Activated CD8-positive, alpha-beta T cell treated with anti-CD3 and anti-CD28 coated beads for 36 hours (primary cell): ENCODE results near the gene LRRC2. TPM values are rescaled to one million over a fixed set of nuclear protein-coding genes. Genes with fewer than 3 reads are reported as not detected.

Experiments
- ATAC-seq: fragments of 200-7000 bp; cut with Tn5 transposase; one replicate; pipeline ENCODE4 v1.10.0; 2021; ENCODE audit warnings: mild to moderate bottlenecking, moderate library complexity
- CTCF ChIA-PET: fragments of 350-600 bp; sonication (Branson Sonifier 250); formaldehyde crosslinking; loops from one replicate; lab custom pipeline; 2021; ENCODE audit warnings: antibody characterized with exemption; lab: Charles Lee
- POLR2A ChIA-PET: fragments of 350-600 bp; sonication (Branson Sonifier 250); formaldehyde crosslinking; loops from one replicate; lab custom pipeline; 2021; ENCODE audit warnings: antibody characterized with exemption; lab: Charles Lee
- DNase-seq: peaks from one replicate; pipeline ENCODE4 v3.0.0-alpha.2; 2020
- H3K27ac Mint-ChIP-seq: one replicate; pipeline ENCODE4 v1.8.0; 2021; ENCODE audit warnings: mild to moderate bottlenecking, mixed read lengths
- H3K27me3 Mint-ChIP-seq: one replicate; pipeline ENCODE4 v1.8.0; 2021; ENCODE audit warnings: mixed read lengths
- H3K36me3 Mint-ChIP-seq: one replicate; pipeline ENCODE4 v1.8.0; 2021; ENCODE audit warnings: low read depth, mixed read lengths
- H3K4me1 Mint-ChIP-seq: one replicate; pipeline ENCODE4 v1.8.0; 2021; ENCODE audit warnings: low read depth, mixed read lengths
- H3K4me3 Mint-ChIP-seq: one replicate; pipeline ENCODE4 v1.8.0; 2021; ENCODE audit warnings: mild to moderate bottlenecking, moderate library complexity, mixed read lengths
- H3K9me3 Mint-ChIP-seq: one replicate; pipeline ENCODE4 v1.8.0; 2021; ENCODE audit warnings: mixed read lengths
- intact Hi-C: fragments of 100-400 bp; cut with micrococcal nuclease; formaldehyde crosslinking; loops from one replicate; pipeline ENCODE4 v1.10.0; 2022
- total RNA-seq, 2 experiments: library from RNA; stranded (reverse); gene quantifications; one replicate each; pipeline ENCODE4 v1.2.3, GENCODE V29; 2021
- TF ChIP-seq, protein P1 (sequence below): fragments of 200-600 bp; IDR thresholded peaks from one replicate; pipeline ENCODE4 v1.8.0; 2022; ENCODE audit warnings: antibody characterized with exemption, mild to moderate bottlenecking

The LRRC2 gene
- total RNA-seq, 2 experiments from 2014 or later = not detected

DNA sequence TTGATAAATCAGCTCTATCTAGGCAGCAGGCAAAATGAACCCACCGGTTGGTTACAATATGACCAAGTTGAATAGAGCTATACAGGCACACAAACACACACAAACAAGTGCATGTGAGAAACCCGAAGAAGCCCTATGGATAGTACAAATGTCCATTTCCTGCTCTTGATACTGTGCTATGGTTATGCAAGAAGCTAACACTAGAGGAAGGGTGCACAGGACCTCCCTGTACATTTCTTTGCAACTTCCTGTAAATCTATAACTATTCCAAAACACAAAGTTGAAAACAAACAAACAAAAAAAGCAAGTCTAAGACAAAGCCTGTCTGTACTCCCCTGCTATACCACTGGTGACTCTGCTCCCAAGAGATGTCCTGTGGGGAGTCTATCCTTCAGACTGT, 38.0 kb upstream of the LRRC2 start:
- Mint-ChIP-seq H3K4me1 (no peaks in the 10 kb centered on the region), H3K36me3 (no peaks in the 10 kb centered on the region)

DNA sequence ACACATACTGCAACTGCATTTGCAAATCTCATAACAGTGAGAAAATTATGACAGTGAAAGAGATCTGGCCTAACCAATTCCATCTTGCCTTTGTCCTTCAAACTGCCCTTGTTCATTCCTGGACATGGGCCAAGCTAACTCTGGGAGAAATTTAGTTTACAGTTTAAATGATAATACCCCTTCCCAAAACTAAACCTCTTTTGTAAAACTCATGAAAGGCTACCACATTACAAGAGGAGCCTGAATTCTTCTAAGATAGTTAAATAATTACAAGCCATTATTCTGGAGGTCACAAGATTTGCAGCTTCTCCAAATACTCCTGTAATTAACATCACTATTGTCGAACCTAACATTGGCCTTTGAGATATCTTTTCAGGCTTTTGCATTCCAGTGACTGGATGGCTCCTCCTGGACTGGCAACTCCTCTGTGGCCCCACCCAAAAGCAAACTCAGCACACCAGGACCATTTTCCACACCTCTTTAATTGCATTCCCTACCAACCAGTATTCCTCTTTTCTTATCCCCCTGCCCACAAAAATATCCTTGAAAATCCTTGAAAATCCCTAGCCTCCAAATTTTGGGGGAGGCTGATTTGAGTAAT, 37.4 kb upstream of the LRRC2 start:
- no peak for DNase-seq
- no peak for ATAC-seq
- Mint-ChIP-seq H3K27me3 (no peaks in the 10 kb centered on the region), H3K4me3 (no peak overlapping the region), H3K36me3 (no peaks in the 10 kb centered on the region), H3K9me3 (no peaks in the 10 kb centered on the region), H3K27ac (no peak overlapping the region), H3K4me1 (no peaks in the 10 kb centered on the region)
- intact Hi-C loops = no loop called here
- ChIA-PET POLR2A (interaction anchor here (1.1 to 1.2 kb wide), 2 partner anchors 18 to 115 kb away, joined by 3 to 4 read pairs; no protein-coding TSS in a partner anchor), CTCF (interaction anchor here (3.4 kb wide), 1 partner anchor 115 kb away, joined by 13 read pairs; no protein-coding TSS in a partner anchor)
- TF ChIP-seq, protein P1, sequence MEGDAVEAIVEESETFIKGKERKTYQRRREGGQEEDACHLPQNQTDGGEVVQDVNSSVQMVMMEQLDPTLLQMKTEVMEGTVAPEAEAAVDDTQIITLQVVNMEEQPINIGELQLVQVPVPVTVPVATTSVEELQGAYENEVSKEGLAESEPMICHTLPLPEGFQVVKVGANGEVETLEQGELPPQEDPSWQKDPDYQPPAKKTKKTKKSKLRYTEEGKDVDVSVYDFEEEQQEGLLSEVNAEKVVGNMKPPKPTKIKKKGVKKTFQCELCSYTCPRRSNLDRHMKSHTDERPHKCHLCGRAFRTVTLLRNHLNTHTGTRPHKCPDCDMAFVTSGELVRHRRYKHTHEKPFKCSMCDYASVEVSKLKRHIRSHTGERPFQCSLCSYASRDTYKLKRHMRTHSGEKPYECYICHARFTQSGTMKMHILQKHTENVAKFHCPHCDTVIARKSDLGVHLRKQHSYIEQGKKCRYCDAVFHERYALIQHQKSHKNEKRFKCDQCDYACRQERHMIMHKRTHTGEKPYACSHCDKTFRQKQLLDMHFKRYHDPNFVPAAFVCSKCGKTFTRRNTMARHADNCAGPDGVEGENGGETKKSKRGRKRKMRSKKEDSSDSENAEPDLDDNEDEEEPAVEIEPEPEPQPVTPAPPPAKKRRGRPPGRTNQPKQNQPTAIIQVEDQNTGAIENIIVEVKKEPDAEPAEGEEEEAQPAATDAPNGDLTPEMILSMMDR = no peak

More for the DNA sequence above, 38.0 kb upstream of the LRRC2 start:
- ChIA-PET POLR2A (interaction anchor here (1.1 to 1.2 kb wide), 2 partner anchors 18 to 116 kb away, joined by 3 to 4 read pairs; no protein-coding TSS in a partner anchor), CTCF (interaction anchor here (3.4 kb wide), 1 partner anchor 115 kb away, joined by 13 read pairs; no protein-coding TSS in a partner anchor)
- Mint-ChIP-seq H3K9me3 (no peaks in the 10 kb centered on the region), H3K4me3 (no peak overlapping the region), H3K27me3 (no peaks in the 10 kb centered on the region), H3K27ac (no peak overlapping the region)
- DNase-seq (no peak), ATAC-seq (no peak)
- intact Hi-C loops = no loop called here
- TF ChIP-seq, protein P1 = no peak

DNA sequence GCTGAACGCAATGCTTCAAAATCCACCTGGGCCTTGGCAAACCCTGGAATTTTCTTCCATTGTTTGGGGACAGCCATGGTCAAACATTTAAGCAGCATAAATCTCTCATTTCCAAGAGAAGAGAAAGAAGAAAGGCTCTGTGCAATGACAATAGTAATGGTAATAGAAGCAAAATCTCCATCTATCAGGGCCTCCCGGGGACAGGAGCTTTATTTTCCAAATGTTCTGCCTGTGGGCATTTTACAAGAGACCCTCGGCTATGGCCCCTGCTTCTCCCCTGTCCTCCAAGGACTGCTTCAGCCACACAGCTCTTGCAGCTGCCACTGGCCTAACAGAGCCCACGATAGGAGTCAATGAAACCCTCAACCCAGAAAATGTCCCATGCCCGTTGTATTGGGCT, 33.5 kb upstream of the LRRC2 start:
- Mint-ChIP-seq H3K36me3 (no peaks in the 10 kb centered on the region), H3K4me1 (no peaks in the 10 kb centered on the region), H3K27ac (no peak overlapping the region), H3K9me3 (no peaks in the 10 kb centered on the region), H3K4me3 (no peak overlapping the region), H3K27me3 (peaks cover 1% of the 10 kb centered on the region)
- ATAC-seq = no peak
- CTCF ChIA-PET = interaction anchor here (3.5 kb wide), 1 partner anchor 111 kb away, joined by 16 read pairs; no protein-coding TSS in a partner anchor
- no peak for DNase-seq
- POLR2A ChIA-PET = no interaction called here
- TF ChIP-seq, protein P1 = no peak
- intact Hi-C loops = no loop called here

DNA sequence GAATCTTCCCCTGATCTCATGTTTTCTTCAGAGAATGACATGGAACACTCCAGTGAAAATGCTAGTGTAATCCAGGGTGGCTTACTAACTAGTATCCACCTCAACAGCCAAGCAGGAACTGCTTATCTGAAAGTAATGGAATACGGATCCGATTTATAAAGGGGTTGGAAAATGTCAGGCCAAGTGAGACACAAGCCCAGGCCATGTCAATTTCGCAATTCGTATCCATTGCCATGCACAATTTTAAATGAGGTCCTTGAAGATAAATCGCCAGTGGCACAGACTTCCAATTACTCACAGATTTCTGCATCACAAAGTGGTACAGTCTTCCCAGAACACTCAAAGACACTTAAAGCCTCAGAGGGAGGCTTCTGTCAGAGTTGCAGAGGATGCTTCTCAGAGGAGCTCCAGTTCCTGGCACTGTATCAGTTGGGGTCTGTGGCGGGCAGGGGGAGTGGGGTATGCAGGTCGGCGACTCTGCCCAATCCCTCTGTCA, 29.8 kb upstream of the LRRC2 start:
- Mint-ChIP-seq H3K27me3 (peaks cover 1% of the 10 kb centered on the region), H3K4me3 (no peak overlapping the region), H3K36me3 (no peaks in the 10 kb centered on the region), H3K27ac (no peak overlapping the region), H3K9me3 (no peaks in the 10 kb centered on the region), H3K4me1 (no peaks in the 10 kb centered on the region)
- TF ChIP-seq, protein P1 = no peak
- ChIA-PET POLR2A (interaction anchor here (0.5 kb wide), 1 partner anchor 241 kb away, joined by 3 read pairs; no protein-coding TSS in a partner anchor), CTCF (no interaction called here)
- intact Hi-C loops = no loop called here
- ATAC-seq (no peak), DNase-seq (no peak)

DNA sequence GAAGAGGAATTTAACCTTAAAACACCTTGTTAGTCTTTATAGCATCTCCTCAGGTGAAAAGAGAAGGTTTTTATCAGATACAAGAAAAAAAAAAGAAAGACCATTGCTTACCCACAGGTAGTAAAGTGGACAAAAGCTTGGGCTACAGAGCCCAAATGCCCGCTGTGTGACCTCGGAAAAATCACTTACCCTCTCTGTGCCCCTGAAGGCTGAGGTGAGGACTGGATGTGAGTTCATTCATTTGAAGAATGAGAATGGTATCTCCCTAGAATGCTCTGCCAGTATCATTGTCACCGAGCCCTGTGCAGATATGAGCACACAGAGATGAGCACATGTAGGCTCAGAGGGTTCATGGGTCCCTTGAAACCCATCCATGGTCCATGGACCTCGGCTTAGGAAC, 28.6 kb upstream of the LRRC2 start:
- POLR2A ChIA-PET = no interaction called here
- no peak for ATAC-seq
- TF ChIP-seq, protein P1 = no peak
- H3K36me3 Mint-ChIP-seq = no peaks in the 10 kb centered on the region
- intact Hi-C loops = no loop called here
- peaks cover 2% of the 10 kb centered on the region for H3K4me1 Mint-ChIP-seq
- no peak overlapping the region for H3K4me3 Mint-ChIP-seq
- H3K27me3 Mint-ChIP-seq = peaks cover 1% of the 10 kb centered on the region
- CTCF ChIA-PET = interaction anchor here (2.7 kb wide), 1 partner anchor 106 kb away, joined by 10 read pairs; no protein-coding TSS in a partner anchor
- DNase-seq = no peak
- H3K9me3 Mint-ChIP-seq = no peaks in the 10 kb centered on the region
- H3K27ac Mint-ChIP-seq = no peak overlapping the region
